IPS DF 4.7 (cell line): ENCODE measurements around the gene RGL2.
"Not testable (repeated sequence)": the region's sequence is repeated elsewhere in the genome, so short reads cannot be mapped to it uniquely, and the experiment has no call there.

Experiments used
- DNase-seq: peaks from one replicate; pipeline ENCODE4 v3.0.0-alpha.2; 2013; ENCODE audit warnings: low spot score; ENCODE audit errors: extremely low read depth

RGL2 gene

DNA sequence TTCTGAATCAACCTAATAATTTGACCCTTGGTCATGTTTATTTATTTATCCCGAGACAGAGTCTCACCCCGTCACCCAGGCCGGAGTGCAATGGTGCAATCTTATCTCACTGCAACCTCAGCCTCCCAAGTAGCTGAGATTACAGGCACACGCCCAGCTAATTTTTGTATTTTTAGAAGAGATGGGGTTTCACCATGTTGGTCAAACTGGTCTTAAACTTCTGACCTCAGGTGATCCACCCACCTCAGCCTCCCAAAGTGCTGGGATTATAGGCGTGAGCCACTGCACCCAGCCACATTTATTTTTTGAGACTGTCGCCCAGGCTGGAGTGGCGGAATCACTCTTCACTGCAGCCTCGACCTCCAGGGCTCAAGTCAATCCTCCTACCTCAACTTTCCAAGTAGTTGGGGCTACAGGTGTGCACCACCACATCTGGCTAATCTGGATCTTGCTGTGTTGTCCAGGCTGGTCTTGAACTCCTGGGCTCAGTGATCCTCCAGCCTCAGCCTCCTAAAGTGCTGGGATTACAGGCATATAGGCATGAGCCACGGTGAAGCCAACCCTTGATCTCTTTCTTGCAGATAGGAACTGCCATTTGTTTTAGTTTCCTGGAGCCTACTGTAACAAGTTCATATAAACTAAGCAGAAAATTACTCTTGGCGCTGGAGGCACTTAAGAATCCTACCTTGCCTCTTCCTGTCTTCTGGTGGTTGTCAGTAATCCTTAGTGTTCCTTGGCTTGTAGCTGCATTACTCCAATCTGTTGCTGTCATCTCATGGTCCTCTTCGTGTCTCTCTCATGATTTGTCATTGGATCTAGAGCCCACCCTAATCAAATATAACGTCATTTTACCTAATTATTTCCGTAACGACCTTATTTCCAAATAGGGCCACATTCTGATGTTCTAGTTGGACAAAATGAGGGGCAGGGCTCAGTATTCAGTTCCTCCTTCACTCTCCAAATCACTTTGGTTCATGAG, 24.5 kb downstream of the RGL2 start:
- DNase-seq = no peak

DNA sequence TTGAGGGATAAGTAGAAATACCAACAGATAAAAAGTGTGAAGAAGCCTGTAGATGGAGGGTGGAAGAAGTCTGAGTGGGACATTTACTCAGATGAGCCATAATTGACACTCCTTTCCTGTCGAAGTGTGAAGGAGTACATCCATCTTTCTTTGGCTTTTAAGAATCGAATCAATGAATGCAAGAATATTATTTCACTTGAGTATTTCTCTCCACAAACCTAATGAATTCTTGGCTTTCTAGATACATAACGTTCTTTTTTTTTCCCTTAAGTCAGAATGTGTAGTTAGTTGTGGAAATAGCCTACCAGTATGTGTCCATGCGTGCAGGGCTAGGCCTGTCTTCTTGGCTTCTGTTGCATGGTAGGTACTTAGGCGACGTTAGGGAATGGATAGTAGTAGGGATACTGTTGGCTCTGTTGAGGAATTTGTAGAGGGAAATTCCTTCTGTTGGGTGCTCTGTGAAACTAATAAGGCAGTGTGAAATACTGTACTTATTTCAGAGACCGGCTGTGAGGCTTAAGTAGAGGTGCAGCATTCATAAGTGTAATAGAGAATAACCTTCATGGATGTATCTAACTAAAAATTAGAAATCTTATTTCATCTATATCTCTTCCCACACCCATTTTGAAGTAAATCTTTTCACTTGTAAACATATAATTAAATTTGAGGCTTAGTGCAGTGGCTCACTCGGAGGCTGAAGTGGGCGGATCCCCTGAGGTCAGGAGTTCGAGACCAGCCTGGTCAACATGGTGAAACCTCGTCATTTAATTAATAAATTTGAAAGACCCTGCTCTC, 25.4 kb downstream of the RGL2 start:
- DNase-seq = no peak

DNA sequence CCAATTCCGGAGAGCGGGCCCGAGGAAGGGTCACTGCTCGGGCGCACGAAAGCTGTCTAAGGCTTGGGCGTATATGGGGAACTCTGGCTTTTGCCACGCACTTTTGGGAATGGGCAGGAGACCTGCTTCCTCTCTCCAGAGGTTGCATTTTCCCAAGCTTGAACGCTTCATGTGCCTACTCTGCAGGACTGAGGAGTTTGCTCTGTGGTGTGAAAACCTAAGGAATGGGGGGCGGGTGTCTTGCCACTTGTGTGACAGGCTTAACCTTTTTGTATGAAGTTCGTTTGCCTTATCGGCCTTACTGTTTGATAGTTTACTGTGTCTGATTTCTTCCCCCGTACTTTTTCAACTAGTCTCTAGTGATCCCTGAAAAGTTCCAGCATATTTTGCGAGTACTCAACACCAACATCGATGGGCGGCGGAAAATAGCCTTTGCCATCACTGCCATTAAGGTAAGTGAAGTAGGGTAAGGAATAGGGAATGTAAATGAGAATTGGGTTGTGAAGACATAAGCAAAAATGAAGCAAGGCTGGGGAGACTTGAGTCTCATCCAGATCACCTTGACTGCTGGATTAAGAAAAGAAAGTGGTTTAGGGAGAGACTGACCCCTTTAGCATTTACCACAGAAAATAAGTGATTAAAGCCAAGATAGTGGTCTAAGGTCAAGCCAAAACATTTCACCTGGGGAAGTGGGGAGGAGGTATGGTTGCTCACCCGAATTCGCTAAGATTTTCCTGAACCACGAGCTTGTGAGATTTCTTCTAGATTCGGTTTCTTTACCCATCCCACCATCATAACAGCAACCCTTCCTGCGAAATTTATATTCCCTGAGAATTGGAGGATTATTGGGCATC, 26.2 kb downstream of the RGL2 start:
- no peak for DNase-seq

DNA sequence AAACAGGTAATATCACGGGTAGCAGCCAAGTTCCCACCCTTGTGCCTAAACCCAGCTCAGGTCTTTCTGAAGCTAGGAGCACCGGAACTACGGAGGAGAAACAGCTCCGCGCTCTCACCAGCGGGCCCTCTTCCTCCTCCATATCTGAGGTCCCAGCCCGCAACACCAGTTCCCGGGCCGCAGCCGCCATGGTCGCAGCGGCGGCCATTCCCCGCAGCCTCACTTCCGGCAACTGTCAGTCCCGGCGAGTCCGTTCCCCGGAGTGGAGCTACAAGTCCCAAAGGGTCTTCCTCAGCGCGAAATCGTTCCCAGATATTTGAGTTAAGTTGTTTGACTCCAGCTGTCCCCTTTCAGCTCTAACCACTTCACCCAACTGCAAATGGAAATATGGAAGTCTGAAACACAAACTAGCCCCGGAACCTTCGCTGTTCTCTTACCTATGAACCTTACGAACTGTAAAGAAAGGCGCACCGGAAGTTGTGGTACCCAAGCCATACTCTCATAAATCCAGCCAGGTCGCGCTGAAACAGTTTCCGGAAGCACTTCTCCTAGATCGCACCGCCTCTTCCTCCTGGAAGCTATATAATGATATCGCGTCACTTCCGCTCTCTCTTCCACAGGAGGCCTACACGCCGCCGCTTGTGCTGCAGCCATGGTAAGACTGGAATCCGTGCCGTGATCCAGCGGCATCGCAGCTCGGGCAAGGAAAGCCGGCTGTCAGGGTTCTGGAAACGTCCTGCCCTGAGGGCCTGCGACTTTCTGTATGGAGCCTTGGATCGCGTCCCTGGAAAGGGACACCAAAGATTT, 27.1 kb downstream of the RGL2 start, which contains the start of the genes RPS18 and VPS52:
Gene RPS18 (plus strand): TSS at position 608 of the 807 bp plus-strand sequence. CDS start 45 bp downstream, at position 653.
Gene VPS52 (minus strand): TSS at position 409 of the 807 bp plus-strand sequence. CDS start 201 bp downstream, at position 208.
- peak; percentile 98 for DNase-seq

DNA sequence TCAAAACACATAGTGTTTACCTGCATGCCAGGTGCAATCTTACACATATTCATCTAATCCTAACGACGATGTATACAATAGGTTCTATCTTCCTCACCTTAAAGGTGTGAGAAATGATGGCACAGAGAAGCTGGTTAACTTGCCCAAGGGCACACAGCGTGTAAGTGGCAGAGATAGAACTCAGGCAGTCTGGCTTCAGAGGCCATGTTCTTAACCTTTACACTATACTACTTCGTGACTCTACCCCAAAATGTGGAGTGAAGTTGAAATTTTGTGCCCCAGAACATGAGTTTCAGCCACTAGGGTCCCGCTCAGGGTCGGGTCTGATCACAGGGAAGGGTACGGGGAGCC, 27.6 kb downstream of the RGL2 start:
- DNase-seq = no peak

DNA sequence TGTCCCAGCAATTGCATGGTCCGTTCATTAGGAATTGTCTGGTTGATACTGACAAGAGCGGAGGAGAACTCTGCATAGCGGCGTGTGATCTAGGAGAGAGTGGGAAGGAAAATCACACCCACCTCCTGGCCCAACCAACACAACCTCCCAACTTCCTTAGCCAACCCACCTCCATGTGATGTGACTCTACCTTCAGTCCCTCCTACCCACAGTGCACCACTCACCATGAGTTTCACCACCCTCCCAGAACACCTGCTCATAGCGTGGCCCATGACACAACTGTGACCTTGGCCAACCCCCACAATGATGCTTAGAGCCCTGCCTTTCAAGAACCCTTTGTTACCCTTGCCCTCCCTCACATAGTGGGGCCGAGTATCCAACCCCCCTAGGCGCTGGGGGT, 34.7 kb downstream of the RGL2 start:
- DNase-seq = no peak

DNA sequence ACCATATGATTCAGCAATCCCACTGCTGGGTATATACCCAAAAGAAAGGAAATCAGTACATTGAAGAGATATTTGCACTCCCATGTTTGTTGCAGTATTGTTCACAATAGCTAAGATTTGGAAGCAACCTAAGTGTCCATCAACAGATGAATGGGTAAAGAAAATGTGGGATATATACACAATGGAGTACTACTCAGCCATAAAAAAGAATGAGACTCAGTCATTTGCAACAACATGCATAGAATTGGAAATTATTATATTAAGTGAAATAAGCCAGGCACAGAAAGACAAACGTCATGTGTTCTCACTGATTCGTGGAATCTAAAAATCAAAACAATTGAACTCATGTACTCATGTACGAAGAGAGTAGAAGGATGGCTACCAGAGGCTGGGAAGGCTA, 36.3 kb downstream of the RGL2 start:
- DNase-seq = not testable (repeated sequence)

DNA sequence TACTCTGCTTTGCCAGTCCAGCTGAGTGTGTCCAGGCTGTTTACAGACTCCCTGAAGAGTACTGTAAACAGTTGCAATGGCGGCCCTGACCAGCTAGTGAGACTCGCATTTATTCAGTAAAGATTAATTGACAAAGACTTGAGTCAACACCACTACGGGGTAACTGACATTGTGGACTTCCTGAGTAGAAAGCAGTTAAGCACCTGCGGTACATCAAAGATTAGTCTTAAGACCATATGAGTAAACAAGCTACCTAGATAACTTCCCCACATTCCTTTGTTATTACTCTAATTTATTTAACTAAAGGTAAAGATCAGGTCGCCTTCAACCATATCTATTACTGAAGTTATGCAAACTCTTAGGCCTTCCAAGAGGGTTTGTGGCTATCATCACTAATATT, 39.7 kb downstream of the RGL2 start:
- DNase-seq = no peak

DNA sequence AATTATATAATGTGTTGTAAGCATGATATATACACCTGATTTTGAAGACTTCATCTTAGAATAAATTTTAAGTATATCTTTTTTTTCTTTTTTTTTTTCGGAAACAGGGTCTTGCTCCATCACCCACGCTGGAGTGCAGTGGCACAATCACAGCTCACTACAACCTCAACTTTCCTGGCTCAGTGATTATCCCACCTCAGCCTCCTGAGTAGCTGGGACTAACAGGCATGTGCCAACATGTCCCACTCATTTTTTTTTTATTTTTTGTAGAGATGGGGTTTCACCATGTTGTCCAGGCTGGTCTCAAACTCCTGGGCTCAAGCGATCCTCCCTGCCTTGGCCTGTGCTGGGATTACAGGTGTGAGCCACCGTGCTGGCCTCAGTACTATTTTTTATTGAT, 44.2 kb downstream of the RGL2 start:
- DNase-seq = no peak

DNA sequence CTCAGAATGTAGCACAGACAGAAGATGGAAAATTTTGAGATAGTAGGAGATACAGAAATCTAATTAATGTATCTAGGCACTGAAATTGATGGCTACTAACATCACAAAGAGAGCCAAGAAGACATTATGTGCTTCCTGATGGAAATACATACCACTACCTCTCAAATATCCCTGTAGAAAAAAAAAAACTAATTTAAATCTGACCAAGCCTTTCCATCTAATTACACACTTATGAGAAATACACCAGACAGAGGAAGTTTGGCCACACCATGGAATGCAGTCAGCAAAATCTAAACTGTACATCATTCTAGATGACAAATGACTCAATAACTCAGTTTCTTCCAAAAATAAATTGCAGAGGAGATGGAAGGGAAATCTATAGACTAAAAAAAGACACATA, 46.0 kb downstream of the RGL2 start:
- no peak for DNase-seq

DNA sequence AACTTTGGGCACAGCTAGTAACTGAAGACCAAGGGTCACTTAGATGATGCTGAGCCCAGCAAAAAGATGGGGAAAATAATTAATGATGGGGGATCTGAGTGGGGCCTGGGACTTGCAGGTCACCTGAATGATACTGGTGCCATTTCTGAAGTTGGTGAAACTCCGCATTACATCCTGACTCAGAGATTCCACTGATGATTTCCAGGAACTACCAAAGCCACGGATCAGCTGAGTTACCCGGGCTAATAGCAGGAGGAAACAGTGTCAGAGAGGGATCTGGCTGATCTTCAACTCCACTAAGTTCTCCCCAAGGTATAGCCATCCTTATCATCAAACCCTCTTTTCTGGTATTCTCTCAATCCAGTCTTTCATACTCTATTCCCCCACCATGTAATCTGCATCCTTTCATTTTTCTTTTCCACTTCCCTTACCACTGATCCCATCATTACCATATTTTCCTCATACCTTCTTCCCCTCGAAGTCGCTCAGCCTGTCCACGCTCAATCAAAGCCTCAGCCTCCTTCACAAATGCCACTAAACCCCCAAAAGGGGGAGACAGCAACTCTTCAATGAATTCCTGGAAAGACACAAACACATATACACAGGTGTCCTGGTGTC, 47.2 kb downstream of the RGL2 start:
- no peak for DNase-seq

DNA sequence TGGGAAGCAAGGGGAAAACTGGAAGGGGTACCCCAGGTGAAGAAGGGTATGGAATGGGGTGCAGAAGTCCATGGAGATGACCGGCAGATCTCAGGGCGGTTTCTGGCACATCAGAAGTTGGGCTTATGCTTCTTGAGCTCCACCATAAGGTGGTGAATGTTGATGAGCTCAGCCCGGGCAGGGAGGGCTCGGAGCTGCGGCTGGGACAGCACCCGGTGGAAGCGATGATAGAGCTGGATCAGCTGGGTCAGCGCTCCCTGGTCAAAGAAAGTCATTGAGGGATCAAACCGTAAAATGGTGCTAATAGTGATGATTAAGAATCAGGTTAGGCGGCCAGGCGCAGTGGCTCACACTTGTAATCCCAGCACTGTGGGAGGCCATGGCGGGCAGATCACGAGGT, 48.0 kb downstream of the RGL2 start:
- DNase-seq = no peak

DNA sequence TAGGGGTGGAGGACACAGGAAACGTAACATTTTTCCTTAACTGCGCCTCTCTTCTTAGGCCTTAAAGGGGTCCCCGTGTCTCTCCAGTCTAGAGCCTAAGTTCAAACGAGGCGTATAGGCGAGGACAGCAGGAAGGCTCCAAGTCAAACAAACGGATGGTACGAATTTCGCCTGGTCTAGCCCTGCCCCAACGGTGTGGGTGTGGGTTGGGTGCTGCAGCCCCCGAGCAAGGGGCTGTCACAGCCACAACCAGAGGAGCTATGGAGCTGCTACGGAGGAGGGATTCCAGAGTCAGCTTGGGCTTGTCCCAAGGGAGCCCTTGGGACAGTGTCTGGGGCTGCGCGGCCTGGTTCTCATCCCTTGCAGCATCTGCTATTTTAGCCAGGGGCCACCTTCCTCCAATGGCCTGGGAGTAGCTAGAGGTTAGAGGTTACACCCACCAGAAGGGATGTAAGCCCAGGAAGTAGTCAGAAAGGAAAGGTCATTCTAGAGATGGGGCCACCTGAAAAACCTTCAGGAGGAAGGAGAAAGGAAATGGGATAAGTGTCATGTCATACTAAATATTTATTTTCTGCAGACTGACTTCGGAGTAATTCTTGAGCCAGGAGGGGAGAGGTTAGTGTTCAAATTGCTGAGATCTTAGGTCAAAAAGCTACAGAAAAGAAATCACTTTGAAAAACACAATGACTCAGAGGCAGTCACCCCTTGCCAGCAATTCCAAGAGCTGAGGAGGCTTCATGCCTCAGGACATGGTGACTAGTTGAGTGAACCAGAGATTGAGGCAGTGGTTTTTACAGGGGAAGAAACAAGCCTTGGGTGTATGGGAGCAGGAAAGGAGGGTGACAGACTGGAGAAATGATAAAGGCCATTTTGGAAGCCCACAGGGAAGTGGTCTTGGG, 48.8 kb downstream of the RGL2 start:
- DNase-seq = no peak

DNA sequence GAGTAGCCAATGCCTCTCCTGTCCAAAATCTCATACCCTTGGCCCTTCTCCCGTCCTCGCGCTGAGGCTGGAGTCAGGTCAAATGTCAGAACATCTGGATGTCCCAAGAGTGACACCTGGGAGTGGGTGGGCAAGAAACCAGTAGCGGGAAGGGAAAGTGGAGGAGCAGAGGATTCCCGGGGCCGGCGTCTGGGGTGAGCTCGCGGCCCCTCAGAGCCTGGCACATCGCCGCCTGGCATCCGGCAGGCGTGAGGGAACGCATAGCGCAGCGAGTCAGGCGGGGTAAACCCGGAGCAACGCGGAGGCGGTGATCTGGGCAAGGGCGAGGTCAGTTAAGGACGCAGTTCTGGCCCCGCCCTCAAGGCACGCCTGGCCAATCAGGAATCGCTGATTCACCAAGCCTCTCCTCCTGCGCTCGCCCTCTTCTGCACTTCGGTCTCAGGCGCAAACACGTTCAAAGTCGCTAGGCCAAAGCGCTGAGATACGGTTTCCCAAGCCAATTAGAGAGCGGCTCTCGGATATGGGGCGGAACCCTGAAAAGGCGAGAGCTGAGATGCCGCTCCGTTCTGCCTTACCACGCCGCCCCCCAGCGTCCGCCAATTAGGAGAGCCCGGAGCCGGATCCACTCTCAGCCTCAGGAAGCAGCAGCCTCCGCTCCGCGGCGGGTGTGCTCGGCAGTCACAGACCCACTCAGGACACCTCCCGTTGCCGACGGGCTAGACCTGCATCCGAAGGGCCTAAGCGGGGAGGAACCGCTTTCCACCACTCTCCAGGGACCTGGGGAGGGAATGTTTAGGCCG, 49.6 kb downstream of the RGL2 start:
- DNase-seq = peak; percentile 98

DNA sequence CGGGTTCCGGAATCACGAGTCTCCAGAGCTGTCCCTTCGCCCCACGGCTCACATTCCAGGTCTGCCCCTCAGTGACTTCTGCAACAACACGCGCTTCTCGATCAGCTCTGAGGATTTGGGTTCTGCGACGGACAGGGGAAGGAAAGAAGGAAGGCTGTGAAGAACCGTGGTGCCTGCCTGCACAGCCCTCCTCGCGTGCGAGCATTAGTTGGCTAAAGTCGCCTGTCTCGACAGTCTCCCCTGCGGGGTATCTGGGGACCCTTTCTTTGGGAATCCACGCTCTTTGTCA, 50.2 kb downstream of the RGL2 start:
- no peak for DNase-seq

DNA sequence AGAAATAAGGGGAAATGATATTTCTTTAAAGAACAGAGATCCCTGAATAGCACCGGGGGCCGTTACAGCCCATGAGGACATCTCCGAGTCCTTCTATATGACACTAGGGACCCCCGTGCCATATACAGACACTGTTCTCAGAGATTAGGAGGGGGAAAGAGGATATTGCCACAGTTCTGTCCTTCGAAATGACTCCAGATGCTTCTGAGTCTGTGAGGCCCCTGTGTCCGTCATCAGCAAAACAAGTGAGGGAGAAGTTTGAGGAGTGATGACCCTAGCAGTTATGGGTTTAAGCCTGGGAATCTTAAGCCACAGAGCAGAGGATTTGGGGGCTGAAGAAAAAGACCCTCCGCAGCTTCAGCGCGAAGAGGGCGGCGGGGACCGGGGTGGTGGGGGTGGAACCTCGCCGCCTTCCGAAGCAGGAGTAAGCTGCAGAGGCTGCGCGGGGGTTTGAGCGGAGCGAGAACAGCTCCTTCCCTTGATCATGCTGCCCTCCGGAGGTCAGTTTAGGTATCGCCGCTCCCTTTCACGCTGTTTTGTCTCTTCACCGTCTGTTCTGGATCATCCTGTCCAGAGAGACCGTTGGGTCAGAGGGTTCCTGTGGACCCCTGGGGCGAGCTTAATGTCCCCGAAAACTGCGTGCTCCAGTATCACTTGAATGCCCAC, 50.6 kb downstream of the RGL2 start:
- peak; percentile 64 for DNase-seq

DNA sequence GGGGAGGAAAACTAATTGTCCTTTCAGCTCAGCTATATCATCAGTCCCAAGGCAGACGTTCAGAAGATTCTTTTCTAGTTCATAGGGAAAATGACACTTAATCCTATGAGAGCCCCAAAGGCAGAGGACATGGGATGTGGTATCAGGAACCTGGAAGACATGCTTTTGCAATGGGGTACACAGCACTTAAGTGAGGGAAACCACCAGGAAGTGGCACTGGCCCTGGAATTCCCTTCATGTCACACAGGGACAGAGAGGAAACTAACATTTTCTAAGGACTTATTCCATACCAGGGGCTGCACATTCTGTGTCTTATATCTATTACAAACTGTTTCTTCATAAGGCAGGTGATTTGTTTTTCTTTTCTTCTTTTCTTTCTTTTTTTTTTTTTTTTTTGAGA, 55.3 kb downstream of the RGL2 start:
- DNase-seq = no peak

DNA sequence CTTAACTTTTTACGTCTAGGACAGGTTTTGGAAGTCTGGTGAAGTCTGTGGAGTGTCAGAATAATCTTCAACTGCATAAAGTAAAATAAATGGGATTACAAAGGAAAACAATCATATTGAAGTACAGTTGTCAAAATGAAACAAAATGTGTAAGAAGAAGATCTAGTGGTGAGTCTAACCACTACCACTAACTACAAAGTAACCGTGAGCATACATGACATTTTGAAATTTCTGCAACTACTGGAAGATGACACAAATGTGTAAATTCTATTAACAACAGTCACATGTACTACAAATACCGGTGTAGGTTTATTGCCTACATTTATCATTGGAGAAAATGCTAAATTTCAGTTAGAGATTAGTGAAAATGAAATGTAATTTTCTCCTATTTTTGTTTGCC, 56.8 kb downstream of the RGL2 start:
- no peak for DNase-seq
